HepG2 (cell line): ENCODE measurements around the gene YPEL5. TPM values are rescaled to one million over a fixed set of nuclear protein-coding genes. Genes with fewer than 3 reads are reported as not detected.

Experiments
- ATAC-seq: fragments of 200-7000 bp; cut with Tn5 transposase; 3 replicates; pipeline ENCODE4 v1.9.1; 2020; ENCODE audit warnings: mild to moderate bottlenecking, moderate library complexity
- BruUV-seq: library from RNA; stranded (reverse); fragments of 400-500 nt; replicated peaks from 2 replicates; lab custom pipeline; 2021; lab: Mats Ljungman, UMichigan
- CTCF ChIA-PET: fragments of 300-600 bp; formaldehyde crosslinking; extraction: SDS; loops from one replicate; lab custom pipeline; 2021; ENCODE audit warnings: low total read pairs, inconsistent platforms, low intra/inter-chr PET ratio; lab: Yijun Ruan, JAX
- POLR2A ChIA-PET: fragments of 350-600 bp; sonication (Branson Sonifier 250); formaldehyde crosslinking; loops from one replicate; lab custom pipeline; 2020; ENCODE audit warnings: antibody characterized with exemption, inconsistent platforms; lab: Yijun Ruan, JAX
- DNase-seq: peaks from one replicate; pipeline ENCODE4 v3.0.0-alpha.2; 2015; ENCODE audit warnings: low spot score
- FAIRE-seq: peaks from 3 replicates; lab custom pipeline; 2011; peaks lifted over from hg19 to GRCh38; lab: Jason Lieb, UNC
- H2AFZ ChIP-seq: one replicate; pipeline ENCODE4 v1.6.1; 2011; ENCODE audit warnings: low read length, inconsistent platforms
- H3K27ac ChIP-seq: fragments of 300-600 bp; 3 replicates; pipeline ENCODE4 v1.8.0; 2011; ENCODE audit warnings: mixed run types, mild to moderate bottlenecking, mixed read lengths, low read length, inconsistent platforms; ENCODE audit not compliant: insufficient read depth; ENCODE audit errors: extremely low read length
- H3K27me3 ChIP-seq, 2 experiments: fragments of 200-600 bp in 1 of 2; 2 replicates in 1 of 2; 3 replicates in 1 of 2; pipeline versions ENCODE4 v1.6.0 to v1.8.0; 2011; ENCODE audit warnings: low read length in 2 of 2, mild to moderate bottlenecking in 2 of 2, moderate library complexity in 2 of 2, inconsistent platforms in 1 of 2; ENCODE audit not compliant: insufficient read depth in 2 of 2, control insufficient read depth in 1 of 2
- H3K36me3 ChIP-seq, 2 experiments: fragments of 200-600 bp in 1 of 2; replicated peaks in 1 of 2; 2 replicates in 1 of 2; 3 replicates in 1 of 2; pipeline versions ENCODE4 v1.5.1 to v1.8.0; 2011; ENCODE audit warnings: low read length in 2 of 2, inconsistent platforms in 1 of 2; ENCODE audit not compliant: insufficient read depth in 2 of 2, control insufficient read depth in 1 of 2
- H3K4me1 ChIP-seq: 2 replicates; pipeline ENCODE4 v1.5.1; 2012; ENCODE audit warnings: low read length, inconsistent platforms; ENCODE audit not compliant: insufficient read depth
- H3K4me2 ChIP-seq: 2 replicates; pipeline ENCODE4 v1.6.0; 2011; ENCODE audit warnings: low read depth, low read length, inconsistent platforms
- H3K4me3 ChIP-seq, 3 experiments: fragments of 200-600 bp in 1 of 3; sonication (generic), shearing (Covaris generic) in 1 of 3; replicated peaks in 1 of 3; 2 replicates each; pipeline ENCODE4 v1.5.1; 2011 to 2016; ENCODE audit warnings: low read length in 3 of 3, inconsistent platforms in 2 of 3, low read depth in 2 of 3, mild to moderate bottlenecking in 2 of 3, control low read depth in 1 of 3, mixed read lengths in 1 of 3; ENCODE audit not compliant: insufficient read depth in 1 of 3
- H3K79me2 ChIP-seq: one replicate; pipeline ENCODE4 v1.6.1; 2011; ENCODE audit warnings: low read length, inconsistent platforms; ENCODE audit not compliant: insufficient read depth
- H3K9ac ChIP-seq: 2 replicates; pipeline ENCODE4 v1.6.0; 2011; ENCODE audit warnings: mild to moderate bottlenecking, low read depth, low read length, inconsistent platforms; ENCODE audit not compliant: insufficient read depth
- H3K9me3 ChIP-seq: 2 replicates; pipeline ENCODE4 v1.5.1; 2012; ENCODE audit warnings: mild to moderate bottlenecking, low read length
- H4K20me1 ChIP-seq: 2 replicates; pipeline ENCODE4 v1.6.0; 2011; ENCODE audit warnings: inconsistent platforms, mild to moderate bottlenecking, low read length, moderate library complexity; ENCODE audit not compliant: insufficient read depth
- BHLHE40 ChIP-seq: IDR thresholded peaks from 2 replicates; pipeline ENCODE4 v1.6.1; 2011; ENCODE audit warnings: low read length, improper control_type of control experiment
- KLF9 ChIP-seq: IDR thresholded peaks from 2 replicates; pipeline ENCODE4 v1.6.1; 2016; ENCODE audit warnings: low read depth
- NCOA2 ChIP-seq: sonication (generic); formaldehyde crosslinking; IDR thresholded peaks from 2 replicates; pipeline ENCODE4 v1.8.0; 2022; ENCODE audit warnings: inconsistent platforms
- PHF5A ChIP-seq: IDR thresholded peaks from one replicate; pipeline ENCODE4 v1.6.1; 2018; ENCODE audit warnings: low read depth, missing genetic modification reagents; ENCODE audit not compliant: unreplicated experiment
- SYNCRIP ChIP-seq: fragments of 200-400 bp; formaldehyde crosslinking; IDR thresholded peaks from 2 replicates; pipeline ENCODE4 v1.6.1; 2018; ENCODE audit warnings: mild to moderate bottlenecking, low read depth, low read length; ENCODE audit not compliant: insufficient read depth
- WIZ ChIP-seq: sonication (generic); formaldehyde crosslinking; IDR thresholded peaks from 2 replicates; pipeline ENCODE4 v1.5.1; 2020; ENCODE audit warnings: mild to moderate bottlenecking, missing genetic modification reagents
- YEATS2 ChIP-seq: sonication (generic); formaldehyde crosslinking; IDR thresholded peaks from 2 replicates; pipeline ENCODE4 v1.4.0; 2020; ENCODE audit warnings: missing genetic modification reagents, borderline replicate concordance
- ZBTB8A ChIP-seq: sonication (generic); formaldehyde crosslinking; IDR thresholded peaks from 2 replicates; pipeline ENCODE4 v1.4.0; 2020; ENCODE audit warnings: mild to moderate bottlenecking, low read depth, missing genetic modification reagents, borderline replicate concordance
- ZNF572 ChIP-seq: sonication (generic); formaldehyde crosslinking; IDR thresholded peaks from 2 replicates; pipeline ENCODE4 v1.5.1; 2020; ENCODE audit warnings: mild to moderate bottlenecking, missing genetic modification reagents
- WGBS: methylation state at CpG from one replicate; pipeline ENCODE4 v1.1.6; 2017; ENCODE audit warnings: low lambda C conversion rate; 5-methylcytosine and 5-hydroxymethylcytosine counted together
- in situ Hi-C: cut with HindIII; loops from 2 replicates; pipeline ENCODE4 v1.10.0; 2017; ENCODE audit warnings: low pct_unique_long_range_greater_than_20kb; ENCODE audit not compliant: extremely low pct_ligation_motif_present
- intact Hi-C: fragments of 100-400 bp; cut with micrococcal nuclease; formaldehyde crosslinking; loops from one replicate; pipeline ENCODE4 v1.10.0; 2022; ENCODE audit not compliant: unreplicated experiment
- polyA plus RNA-seq, 8 experiments: library from polyadenylated mRNA; depleted of rRNA in 3 of 8; stranded (reverse) in 7 of 8; unstranded in 1 of 8; fragments of >200 nt; fragmentation: Illumina TruSeq in 4 of 8; extraction: Trizol in 4 of 8; gene quantifications; 2 replicates each; pipeline versions ENCODE4 v1.2.1 to v1.2.3, GENCODE V29; 2011 to 2016; ENCODE audit warnings: low read depth in 4 of 8, missing spikeins in 1 of 8, mixed read lengths in 1 of 8; ENCODE audit not compliant: insufficient read depth in 1 of 8
- total RNA-seq, 5 experiments: library from RNA; depleted of rRNA; stranded (reverse); fragments of >200 nt; fragmentation: Illumina TruSeq; extraction: Trizol; gene quantifications; 2 replicates each; pipeline ENCODE4 v1.2.3, GENCODE V29; 2016; ENCODE audit warnings: low read depth in 1 of 5

The YPEL5 gene
- total and polyA plus RNA-seq, 2 of the 13 experiments (the other 11 are each of a cell fraction or from before 2014, with no cell fraction given) = 12.7 to 49.7 TPM

DNA sequence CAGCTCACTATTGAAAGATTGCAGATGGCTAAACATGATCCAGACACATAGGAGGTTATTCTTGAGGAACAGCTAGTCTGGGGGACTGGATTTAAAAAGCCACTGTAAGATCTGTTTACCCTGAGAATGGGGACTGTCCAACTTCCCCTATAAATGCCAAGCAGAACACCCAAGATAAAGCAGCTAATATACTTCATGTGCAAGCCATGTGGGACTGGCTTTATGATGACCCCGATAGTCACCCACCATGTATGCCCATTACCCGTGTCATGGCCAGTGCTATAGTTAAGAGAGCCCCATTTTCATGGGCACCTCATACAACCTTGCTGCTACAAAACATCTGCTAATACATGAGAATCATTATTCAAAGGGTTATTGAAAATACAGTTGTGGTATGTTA lies 16.0 kb downstream of the YPEL5 start:
- Histone ChIP-seq H2AFZ (no peak overlapping the region), H3K4me1 (peaks cover 7% of the 10 kb centered on the region; the same call in 1 of the 2 replicates), H3K9me3 (no peaks in the 10 kb centered on the region), H3K79me2 (no peaks in the 10 kb centered on the region), H4K20me1 (no peaks in the 10 kb centered on the region), H3K4me3 (no peak overlapping the region), H3K4me2 (no peak overlapping the region), H3K27ac (no peak overlapping the region), H3K9ac (no peak overlapping the region), H3K36me3 (peaks cover 3 to 15% of the 10 kb centered on the region in 2 experiments), H3K27me3 (no peaks in the 10 kb centered on the region; a peak in 1 of 5 replicates)
- 72% methylated on average over 2 of the region's 2 CpGs for WGBS
- FAIRE-seq (no peak), DNase-seq (no peak), ATAC-seq (no peak)
- ChIA-PET POLR2A (no interaction called here), CTCF (no interaction called here)
- TF ChIP-seq SYNCRIP (no peak), WIZ (CRISPR knock-in tag) (no peak), ZBTB8A (CRISPR knock-in tag) (no peak), BHLHE40 (no peak), NCOA2 (no peak), KLF9 (CRISPR knock-in tag) (no peak), ZNF572 (no peak), YEATS2 (no peak), PHF5A (CRISPR knock-in tag) (no peak)
- BruUV-seq = no TSS peak
- intact Hi-C loops = no loop called here
- in situ Hi-C loops = no loop called here
